GM12875 (cell line): ENCODE results near the gene MSI2.

ENCODE experiments used
- H3K4me3 ChIP-seq: one replicate; pipeline ENCODE4 v1.5.1; 2011; ENCODE audit warnings: low read depth, low read length, control low read depth
- TF ChIP-seq, protein P1 (sequence below): IDR thresholded peaks from 2 replicates; pipeline ENCODE4 v1.5.1; 2011; ENCODE audit warnings: low read depth, mild to moderate bottlenecking, control low read depth, inconsistent platforms, low read length, moderate library complexity, borderline replicate concordance; ENCODE audit not compliant: insufficient read depth

MSI2 gene

DNA sequence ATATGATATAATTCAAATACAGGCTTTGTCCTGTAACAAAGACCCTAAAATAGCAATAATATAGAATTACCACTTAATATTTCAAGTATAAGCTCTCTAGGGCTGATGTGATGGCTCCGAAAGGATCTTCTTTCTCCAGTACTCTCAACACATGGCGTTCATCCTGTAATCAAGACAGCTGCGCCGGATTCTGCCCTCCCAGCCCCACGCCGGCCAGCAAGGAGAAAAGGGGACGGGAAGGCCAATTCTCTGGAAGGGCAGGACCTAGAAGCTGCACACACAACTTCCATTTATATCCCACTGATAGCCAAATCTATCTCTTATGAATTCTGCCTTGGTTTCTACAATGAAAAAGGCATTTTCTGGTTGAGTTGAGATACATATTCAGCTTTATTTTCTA lies 456.8 kb downstream of the MSI2 start:
- TF ChIP-seq, protein P1, sequence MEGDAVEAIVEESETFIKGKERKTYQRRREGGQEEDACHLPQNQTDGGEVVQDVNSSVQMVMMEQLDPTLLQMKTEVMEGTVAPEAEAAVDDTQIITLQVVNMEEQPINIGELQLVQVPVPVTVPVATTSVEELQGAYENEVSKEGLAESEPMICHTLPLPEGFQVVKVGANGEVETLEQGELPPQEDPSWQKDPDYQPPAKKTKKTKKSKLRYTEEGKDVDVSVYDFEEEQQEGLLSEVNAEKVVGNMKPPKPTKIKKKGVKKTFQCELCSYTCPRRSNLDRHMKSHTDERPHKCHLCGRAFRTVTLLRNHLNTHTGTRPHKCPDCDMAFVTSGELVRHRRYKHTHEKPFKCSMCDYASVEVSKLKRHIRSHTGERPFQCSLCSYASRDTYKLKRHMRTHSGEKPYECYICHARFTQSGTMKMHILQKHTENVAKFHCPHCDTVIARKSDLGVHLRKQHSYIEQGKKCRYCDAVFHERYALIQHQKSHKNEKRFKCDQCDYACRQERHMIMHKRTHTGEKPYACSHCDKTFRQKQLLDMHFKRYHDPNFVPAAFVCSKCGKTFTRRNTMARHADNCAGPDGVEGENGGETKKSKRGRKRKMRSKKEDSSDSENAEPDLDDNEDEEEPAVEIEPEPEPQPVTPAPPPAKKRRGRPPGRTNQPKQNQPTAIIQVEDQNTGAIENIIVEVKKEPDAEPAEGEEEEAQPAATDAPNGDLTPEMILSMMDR: no peak
- H3K4me3 ChIP-seq: no peak overlapping the region

DNA sequence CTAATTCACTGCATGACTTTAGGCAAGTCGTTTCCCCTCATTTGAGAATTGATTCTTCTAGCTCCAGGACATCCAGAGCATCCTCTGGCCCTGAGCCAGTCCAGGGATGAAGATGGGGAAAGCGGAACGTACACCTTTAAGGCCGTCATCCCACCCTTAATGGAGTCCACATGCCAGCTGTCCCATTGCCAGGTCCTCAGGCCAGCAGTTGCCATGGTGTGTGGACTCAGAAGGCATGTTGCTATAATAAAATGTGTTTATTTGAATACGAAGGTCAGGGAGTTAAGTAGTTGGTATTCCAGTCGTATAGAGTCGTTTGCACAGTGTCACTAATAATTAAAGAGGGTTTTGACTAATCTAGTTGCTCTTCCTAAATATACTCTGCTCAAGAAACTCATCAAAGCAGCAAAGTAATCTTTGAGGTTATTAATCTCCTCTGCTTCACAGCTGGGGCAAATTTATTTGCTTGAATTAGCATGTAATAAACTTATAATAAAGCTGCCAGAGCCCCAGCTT lies 458.4 kb downstream of the MSI2 start:
- TF ChIP-seq, protein P1: no peak
- H3K4me3 ChIP-seq: no peak overlapping the region

DNA sequence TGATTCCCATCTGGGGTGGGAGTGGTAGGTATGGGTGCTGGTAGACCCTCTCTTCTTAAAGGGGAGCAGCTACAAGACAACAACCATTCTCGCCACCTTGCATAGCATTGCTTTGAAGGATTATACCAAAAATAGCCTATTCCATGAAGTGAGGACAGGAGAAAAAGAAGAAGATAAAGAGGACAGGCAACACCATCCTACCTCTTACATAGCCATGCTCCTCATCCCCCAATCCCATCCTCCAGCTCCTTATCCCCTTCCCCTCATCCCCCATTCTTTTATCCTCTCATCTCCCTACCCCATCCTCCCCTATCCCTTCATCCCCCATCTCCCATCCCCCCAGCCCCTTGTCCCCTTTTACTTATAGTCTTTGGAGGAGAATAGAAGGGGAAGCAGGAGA lies 459.7 kb downstream of the MSI2 start:
- TF ChIP-seq, protein P1: no peak
- no peak overlapping the region for H3K4me3 ChIP-seq

DNA sequence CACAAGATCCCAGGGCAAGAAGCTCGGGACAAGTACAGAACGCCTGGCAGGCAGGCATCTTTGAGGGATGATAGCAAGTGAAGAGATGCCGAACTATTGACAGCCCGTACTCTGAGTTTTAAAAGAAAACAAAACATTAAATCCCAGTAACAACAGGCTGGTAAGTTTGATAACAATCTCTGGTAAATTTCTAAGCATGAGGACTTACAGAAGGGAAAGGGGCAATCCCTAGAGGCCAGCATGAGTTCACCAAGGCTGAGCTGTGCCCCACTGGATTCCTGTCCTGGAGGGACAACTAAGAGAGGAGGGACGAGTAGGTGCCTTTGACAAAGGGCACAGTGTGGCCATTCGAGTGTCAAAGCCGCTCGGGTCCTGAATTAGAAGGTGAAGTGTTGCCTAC lies 462.6 kb downstream of the MSI2 start:
- TF ChIP-seq, protein P1: no peak
- no peak overlapping the region for H3K4me3 ChIP-seq

DNA sequence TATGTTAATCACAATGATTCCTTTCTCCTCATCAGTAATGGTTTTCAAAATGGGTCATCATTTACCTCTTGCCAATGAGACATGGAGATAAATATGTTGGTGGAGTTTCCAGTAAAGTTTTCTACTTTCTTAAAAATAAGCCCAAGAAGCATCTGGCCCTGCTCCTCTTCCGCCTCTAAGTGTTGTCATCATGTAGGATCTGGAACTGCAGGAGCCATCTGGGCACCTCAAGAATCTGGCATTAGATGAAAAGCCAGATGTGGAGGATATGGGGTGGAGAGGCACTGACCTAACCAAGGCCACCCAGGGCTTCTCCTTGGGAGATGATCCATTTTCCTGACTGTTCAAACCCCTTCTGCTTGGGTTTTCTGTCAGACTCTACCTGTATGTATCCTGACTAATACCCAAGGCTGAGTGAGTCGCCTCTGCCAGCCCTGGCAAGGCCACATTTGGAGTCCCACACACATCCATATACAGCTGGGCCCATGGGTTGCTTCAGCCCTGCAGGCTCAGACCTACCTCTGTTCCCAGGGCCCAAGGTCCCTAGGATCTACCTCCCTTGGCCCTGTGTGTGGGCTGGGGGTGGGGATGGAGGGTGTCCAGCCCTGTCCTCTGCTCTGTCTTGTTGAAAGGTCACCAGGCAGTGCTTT lies 464.2 kb downstream of the MSI2 start:
- H3K4me3 ChIP-seq: no peak overlapping the region
- TF ChIP-seq, protein P1: no peak

DNA sequence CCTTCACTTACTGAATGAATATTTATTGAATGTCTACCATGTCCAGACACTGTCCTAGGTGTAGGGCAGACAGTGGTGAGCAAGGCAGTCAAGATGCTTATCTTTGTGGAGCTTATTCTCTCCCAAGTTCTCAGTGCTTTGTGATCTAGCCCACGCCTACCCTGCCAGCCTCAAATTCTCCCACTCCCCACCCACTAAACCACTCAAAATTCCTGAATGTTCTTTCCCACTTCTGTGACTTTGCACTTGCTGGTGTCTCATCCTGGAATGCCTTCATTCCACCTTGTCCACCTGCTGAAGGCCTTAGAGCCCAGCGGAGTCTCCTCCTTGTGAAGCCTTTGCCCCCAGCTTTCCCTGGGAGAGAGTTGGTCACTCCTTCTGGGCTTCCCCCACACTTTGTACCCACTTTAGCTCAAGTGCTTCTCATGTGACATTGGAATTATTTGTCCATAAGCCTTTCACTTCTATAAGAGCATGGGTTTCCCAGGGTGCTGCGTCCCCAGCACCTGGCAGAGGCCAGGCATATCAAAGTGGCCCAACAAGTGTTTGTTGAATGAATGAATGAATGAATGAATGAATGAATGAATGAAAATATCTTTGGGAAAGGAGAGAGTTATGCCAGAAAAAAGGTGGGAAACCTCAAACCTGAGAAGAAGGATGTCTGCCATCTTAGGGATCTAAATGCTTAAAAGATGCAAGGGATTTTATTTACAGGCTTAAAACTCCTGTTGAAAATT lies 465.8 kb downstream of the MSI2 start:
- H3K4me3 ChIP-seq: no peak overlapping the region
- TF ChIP-seq, protein P1: no peak

DNA sequence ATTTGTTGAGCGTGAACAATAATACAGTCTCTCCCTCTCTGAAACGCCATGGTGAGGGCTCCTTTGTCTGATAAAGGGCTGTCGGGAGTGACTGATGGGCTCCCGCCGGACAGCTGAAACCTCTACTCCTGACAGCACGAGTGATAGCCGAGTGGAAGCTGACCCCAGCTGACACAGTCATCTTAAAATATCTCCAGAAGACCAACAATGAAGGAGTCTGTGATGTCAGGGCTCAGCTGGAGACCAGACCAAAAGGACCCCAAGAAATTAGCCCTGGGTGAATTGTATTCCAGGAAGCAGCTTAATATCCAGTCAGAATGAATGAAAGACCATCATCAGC lies 466.4 kb downstream of the MSI2 start:
- TF ChIP-seq, protein P1: no peak
- no peak overlapping the region for H3K4me3 ChIP-seq
